Aortic smooth muscle cell (primary cell): Measurements from ENCODE around the gene SV2B. TPM values are rescaled to one million over a fixed set of nuclear protein-coding genes. Genes with fewer than 3 reads are reported as not detected.

Experiments used
- total RNA-seq: library from RNA; depleted of rRNA; stranded (reverse); fragments of >200 nt; gene quantifications from 2 replicates; pipeline ENCODE4 v1.2.3, GENCODE V29; 2014

The SV2B gene
- 0.13 TPM in 1 of 2 replicates, not detected in the other for total RNA-seq

GRCh38 chr15:91099995-91100813, at the start of gene SV2B:
TSS of gene SV2B (plus strand) at chr15:91100257. CDS start at chr15:91226264, 126,007 bp downstream.

Other genes starting within 250 kb of the SV2B start
- 67.9 and 89.2 TPM in 2 replicates for gene FURIN, start 231.7 kb upstream of the SV2B start, total RNA-seq
- 18.5 and 24.4 TPM in 2 replicates for gene FES, start 215.8 kb upstream of the SV2B start, total RNA-seq
- 18.9 and 22.1 TPM in 2 replicates for gene MAN2A2, start 197.0 kb upstream of the SV2B start, total RNA-seq
- 14.1 and 17.4 TPM in 2 replicates for gene HDDC3, start 167.7 kb upstream of the SV2B start, total RNA-seq
- 92.4 and 111 TPM in 2 replicates for gene UNC45A, start 165.0 kb upstream of the SV2B start, total RNA-seq
- gene RCCD1, start 145.4 kb upstream of the SV2B start, total RNA-seq, result 11.9 and 12.6 TPM in 2 replicates
- gene PRC1, start 105.7 kb upstream of the SV2B start, total RNA-seq, result 156 and 227 TPM in 2 replicates
- gene VPS33B, start 77.7 kb upstream of the SV2B start, total RNA-seq, result 8.6 and 9.0 TPM in 2 replicates